GM19455 (cell line): ENCODE results near the gene FGFRL1.
"Not testable (repeated sequence)": the region's sequence is repeated elsewhere in the genome, so short reads cannot be mapped to it uniquely, and the experiment has no call there.

Experiments
- ATAC-seq: cut with Tn5 transposase; IDR thresholded peaks from one replicate; pipeline ENCODE4 v1.9.1; 2021; ENCODE audit not compliant: unreplicated experiment

Gene FGFRL1

DNA sequence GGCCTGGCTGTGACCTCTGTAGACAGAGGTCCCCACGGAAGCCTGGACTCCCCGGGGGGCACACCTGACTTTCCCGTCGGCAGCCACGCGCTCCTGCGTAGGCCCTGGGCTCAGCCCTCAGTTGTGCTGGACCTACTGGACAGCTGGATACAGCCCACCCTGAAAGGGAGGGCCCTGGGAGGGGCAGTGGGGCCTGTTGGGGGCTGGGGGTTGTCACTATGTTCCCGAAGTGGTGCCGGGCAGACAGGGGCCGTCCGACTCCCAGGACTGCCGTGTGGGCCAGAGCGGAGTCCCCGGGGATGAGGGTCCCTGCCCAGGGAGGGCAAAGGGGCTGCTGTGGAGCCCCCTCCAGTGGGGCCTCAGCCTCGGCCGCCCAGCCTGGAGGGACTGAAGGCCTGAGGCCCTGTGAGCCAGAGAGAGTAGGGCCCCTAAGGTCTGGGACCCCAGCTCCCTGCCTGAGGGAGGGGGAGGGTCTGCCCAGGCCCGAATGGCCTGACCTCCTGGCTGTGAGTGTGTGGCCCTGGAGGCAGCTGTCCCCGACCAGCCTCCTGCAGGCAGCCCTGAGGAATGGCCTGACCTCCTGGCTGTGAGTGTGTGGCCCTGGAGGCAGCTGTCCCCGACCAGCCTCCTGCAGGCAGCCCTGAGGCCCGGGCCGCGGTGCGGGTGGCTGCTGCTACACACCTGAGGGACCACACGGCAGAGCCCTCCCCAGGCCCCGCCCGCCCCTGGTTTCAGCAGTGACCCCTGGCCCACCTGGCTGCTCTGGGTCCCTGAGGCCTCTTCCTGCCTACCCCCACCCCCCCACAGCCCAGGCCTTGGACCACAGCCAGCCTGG is 25.8 kb downstream of the FGFRL1 start:
- ATAC-seq: no peak

DNA sequence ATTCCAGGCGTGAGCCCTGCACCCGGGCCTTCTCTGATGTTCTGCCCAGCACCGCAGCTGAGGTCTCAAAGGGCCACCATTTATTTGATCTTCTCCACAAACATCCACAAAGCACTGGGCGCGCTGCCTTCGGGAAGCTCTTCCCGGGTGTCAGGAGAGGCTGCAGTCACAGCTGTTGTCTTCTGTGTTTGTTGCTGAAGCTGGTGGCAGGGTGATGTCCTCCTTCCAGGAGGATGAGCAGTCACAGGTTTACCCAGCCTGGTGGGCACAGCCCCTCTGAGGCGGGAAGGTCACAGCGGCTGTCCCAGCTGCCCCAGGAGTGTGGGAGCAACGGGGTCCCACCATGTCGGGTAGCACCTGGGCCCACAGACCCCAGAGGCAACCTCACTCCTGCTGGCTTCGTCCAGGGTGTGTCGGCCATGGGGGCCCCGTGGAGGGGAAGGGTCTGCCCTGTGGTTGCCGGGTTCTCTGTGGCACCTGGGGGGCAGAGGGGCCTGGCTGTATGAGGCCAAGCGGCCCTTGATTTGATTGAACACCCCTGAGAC is 27.6 kb downstream of the FGFRL1 start:
- ATAC-seq: no peak

DNA sequence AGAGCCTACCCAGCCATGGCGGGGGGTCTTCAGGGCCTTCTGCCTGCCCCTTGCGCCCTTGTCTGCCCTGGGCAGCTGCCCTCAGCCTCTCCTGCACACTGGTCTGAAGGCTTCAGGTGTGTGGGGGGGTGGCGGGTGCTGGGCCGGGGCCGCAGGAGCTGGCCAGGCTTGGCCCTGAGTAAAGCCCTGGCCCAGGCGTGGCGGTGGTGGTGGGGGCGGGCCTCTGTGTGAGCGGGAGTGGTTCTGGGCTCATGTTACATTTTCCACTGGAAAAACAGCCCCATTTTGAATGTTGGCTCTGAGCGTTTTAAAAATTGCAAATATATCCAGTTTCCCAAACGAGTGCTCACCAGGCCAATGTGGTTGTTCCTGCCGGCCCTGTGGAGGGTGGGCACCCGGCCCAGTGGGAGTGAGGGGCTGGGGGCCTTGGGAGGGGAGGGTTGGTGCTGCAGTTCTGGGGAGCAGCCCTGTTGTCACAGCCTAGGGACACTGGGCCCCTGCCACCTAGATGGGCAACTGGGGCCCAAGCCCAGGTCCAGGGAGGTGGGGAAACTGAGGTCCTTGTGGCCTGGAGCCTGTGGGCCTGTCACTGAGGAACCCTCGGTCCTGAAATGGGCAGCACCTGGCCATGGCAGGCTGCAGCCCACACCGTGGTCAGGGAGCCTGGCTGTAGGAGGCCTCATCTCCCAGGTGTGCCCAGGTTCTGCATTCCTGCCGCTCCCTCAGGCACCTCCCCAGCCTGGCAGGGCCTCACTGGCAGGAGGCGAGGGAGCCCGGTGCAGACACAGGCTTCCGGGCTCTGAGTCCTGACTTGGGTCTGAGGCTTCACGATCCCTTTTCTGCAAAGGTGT is 28.3 kb downstream of the FGFRL1 start:
- ATAC-seq: no peak

DNA sequence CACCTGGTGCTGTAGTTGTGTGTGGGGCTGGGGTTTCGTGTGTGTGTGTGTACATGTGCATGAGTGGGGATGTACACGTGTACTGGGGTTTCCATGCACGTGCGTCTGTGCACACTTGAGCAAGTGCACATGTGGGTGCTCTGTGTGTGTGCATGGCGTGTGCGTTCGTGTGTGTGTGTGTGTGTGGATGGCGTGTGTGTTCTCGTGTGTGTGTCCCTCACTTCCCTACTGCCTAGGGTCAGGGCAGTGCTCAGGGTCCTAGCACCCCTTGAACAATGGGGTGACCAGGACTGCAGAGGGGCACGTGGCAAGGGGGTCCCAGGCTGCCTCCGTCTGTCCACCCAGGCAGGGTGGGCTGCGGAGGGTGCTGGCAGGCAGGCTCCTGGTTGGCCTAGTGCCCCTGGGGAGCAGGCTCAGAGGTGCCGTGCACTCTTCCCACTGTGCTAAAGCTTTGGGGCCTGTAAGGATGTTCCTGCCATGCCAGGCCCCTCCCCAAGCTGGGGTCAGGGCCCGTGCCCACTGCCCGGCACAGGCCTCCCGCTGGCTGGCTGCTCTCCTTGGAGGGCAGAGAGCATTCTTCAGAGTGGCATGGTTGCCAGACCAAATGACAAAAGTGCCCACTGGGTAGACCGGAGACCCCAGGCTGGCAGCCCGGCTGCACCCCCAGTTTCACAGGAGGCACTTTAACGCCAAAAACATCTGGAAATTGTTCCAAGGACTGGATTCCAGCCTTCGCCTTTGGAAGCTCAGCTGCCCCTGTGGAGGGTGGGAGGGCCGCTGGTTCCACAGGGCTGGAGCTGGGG is 29.1 kb downstream of the FGFRL1 start:
- ATAC-seq: no peak

DNA sequence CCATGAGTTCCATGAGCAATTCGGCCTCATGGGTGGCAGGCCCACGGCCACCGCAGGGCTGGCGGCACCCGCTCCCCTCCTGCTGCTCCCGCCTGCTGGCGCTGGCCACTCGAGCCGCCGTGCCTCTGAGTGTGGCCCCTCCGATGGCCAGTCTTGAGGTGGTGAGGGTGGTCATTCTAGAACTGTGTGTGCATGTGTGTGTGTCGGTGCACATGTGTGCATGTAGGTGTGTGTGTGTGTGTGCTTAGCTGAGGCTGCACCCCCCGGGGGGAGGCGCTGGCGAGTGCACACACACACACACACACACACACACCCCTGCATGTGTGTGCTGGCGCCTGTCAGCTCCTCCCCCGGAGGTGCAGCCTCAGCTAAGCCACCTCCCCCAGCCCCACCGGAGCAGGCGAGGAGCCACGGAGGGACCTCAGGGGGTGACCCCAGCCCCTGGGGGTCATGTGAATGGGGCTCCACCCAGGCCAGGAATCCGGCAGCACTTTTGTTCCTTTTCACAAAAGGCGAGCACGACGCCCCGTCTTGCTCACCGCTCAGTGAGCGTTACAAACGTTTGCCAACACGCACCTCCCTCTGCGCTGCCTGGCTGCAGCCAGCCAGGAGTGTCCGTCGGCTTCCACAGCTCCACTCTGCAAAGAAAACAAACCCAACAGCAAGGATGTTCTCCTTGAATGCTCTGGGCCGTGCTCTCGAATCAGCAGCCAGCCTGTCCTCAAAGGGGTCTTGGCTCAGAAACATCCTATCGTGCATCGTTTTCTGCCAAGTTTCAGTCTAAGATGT is 29.9 kb downstream of the FGFRL1 start:
- ATAC-seq: no peak

DNA sequence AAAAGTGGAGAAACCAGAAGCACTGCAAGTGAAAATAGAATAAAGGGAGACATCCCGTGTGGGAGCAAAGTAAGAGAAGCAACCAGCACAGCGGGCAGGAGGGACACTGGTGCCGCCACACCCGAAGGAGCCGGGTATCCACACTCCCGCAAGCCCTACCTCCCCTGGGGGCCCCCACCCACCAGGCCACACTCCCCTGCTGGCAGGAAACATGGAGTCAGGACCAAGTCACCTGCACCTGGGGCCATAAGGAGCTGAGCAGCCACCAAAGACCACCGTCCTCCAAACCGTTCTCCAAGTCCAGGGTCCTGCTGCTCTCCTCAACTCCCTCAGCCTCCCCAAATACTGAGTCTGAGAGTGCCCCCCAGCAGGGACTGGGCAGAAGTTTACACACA is 30.5 kb downstream of the FGFRL1 start:
- ATAC-seq: no peak

DNA sequence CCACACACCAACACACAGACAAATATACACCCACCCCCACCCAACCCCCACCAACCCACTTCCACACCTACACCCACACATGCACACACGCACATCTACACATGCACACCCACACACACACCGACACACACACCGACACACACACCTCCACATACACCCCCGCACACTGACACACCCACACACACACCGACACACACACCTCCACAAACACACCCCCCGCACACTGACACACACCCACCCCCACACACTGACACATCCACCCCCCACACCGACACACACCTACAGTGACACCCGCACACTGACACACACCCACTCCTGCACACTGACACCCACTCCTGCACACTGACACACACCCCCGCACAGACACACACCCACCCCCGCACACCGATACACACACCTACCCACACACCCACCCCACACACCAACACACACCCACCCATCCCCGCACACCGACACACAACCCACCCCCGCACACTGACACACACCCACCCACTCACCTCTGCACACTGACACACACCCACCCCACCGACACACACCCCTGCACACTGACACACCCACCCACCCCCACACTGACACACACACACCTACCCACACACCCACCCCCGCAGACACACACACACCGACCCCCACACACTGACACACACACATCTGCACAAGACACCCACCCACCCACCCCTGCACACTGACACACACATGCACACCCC is 31.1 kb downstream of the FGFRL1 start:
- ATAC-seq: no peak

DNA sequence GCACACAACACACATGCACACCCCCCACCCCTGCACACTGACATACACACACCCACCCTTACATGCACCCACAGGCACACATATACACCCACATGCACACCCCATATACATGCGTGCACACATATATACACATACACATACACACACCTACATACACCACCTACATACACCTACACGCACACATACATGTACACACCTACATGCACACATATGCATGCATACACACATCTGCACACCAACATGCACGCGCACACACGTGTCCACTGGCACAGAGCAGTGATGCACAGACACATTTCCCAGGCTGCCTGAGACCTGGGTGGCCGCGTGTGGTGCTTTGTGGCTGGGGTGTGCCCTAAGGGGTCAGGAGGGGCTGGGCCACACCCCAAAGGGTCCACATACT is 31.7 kb downstream of the FGFRL1 start:
- ATAC-seq: no peak

DNA sequence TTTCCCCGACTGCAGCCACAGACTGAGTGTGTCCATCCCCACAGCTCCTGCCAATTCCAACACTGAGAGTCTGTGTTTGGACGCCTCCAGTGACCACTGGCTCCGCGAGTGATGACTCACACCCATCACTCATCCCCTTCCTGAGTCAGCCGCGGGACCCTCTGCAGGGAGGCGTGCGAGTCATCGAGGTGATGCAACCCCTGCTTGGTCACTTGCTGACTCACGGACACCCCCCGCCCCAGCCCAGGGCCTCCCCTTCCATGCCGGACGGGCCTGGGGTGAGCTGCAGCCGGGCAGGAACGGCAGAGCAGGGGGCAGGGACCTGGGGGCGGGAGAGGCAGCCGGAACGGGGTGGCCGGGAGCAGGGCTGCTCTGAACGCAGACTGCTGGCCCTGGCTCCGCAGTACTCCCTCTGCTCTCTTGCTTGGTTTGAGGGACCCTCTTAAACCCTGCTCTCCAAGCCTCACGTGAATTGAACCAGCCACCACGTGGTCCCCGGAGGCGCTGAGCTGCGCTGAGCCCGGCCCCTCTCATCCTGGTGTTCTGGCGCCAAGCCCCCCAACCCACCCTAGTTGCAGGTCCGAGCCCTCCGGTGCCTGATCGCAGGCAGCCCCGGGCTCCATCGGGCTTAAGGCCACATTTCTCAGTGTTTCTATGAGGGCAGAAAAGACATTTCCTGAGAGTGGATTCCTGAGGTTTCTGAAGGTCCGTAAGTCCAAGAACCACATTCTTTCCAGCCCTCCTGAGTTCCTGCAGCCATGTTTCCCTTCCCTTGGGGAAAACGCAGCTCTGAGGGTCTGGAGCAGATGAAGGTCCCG is 32.4 kb downstream of the FGFRL1 start:
- ATAC-seq: no peak

DNA sequence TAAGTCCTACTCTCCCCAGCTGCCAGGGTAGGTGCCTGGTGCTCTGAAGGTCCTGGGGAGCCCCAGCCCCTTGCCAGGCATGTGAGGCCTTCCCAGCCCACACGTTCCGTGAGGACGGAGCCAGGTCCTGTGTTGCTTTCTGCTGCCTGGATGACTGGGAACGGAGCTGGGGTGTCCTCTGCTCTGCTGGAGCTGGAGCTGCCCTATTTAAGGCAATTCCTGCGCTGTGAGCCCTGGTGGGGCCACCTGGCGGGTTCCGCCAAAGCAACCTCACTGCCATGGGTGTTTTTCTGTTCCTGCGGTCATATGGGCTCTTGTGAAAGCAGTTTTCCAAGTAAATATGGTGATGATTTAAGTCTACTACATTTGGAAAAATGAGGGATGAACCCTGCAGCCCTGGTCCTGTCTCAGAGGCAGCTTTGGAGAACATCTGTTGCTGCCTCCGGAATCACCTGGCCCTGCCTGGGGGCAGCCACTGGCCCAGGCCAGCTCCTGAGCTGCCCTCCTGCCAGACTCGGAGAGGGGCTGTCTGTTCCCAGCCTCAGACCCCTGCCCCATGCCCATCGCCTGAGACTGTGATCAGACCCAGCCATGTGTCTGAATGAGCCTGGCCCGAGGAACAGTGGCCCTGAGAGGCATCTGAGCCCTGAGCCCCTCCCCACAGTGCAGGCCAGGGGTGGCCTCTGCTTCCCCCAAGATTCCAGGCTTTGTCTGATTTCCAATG is 33.2 kb downstream of the FGFRL1 start:
- no peak for ATAC-seq

DNA sequence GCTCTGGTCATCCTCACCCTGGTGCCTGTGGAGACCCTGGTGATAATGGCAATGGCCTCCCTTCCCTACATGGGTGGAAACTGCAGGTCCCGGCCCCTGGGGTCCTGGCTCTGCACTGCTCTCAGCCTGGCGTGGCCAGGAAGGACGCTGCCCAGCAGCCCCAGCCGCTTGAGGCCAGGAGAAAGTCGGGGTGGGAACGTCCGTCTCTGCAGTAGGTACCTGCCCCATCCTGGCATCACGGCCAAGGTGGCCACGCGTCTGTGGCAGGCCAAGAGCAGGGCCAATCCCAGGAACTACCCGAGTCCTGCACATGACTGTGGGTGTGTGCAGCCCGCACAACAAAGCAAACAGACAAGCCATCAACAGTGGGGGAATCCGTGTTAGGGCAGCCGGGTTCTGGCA is 33.8 kb downstream of the FGFRL1 start:
- ATAC-seq: no peak

DNA sequence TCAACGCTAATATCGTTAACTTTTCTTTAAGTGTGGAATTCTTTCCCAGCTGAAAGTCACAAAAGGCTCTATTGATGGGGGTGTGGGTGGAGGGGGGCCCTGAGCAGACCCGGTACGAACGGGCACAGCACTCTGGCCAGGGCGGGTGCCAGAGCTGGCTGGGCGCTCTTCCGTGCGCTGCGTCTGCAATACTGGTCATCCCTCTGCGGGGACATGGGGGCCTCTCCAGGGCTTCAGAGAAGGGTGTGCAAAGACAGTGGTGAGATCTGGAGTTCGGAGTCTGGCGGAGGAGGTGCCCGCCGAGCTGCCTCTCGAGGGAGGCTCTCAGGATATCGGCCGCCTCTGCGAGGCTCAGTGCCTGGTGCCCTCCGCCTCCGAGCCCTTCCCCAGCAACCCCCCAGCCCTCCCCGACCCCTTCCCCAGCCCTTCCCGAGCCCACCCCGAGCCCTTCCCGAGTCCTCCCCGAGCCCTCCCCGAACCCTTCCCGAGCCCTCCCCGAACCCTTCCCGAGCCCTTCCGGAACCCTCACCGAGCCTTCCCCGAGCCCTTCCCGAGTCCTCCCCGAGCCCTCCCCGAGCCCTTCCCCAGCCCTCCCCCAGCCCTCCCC is 34.3 kb downstream of the FGFRL1 start:
- no peak for ATAC-seq

DNA sequence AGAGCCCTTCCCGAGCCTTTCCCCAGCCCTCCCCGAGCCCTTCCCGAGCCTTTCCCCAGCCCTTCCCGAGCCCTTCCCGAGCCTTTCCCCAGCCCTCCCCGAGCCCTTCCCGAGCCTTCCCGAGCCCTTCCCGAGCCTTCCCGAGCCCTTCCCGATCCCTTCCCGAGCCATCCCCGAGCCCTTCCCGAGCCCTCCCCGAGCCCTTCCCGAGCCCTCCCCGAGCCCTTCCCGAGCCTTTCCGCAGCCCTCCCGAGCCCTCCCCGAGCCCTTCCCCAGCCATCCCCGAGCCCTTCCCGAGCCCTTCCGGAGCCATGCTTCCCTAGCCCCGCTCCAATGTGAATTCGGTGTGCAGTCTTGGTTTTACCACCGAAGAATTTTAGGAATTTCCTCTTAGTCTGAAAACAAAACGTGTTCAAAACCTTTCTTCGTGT is 35.2 kb downstream of the FGFRL1 start:
- ATAC-seq: not testable (repeated sequence)

DNA sequence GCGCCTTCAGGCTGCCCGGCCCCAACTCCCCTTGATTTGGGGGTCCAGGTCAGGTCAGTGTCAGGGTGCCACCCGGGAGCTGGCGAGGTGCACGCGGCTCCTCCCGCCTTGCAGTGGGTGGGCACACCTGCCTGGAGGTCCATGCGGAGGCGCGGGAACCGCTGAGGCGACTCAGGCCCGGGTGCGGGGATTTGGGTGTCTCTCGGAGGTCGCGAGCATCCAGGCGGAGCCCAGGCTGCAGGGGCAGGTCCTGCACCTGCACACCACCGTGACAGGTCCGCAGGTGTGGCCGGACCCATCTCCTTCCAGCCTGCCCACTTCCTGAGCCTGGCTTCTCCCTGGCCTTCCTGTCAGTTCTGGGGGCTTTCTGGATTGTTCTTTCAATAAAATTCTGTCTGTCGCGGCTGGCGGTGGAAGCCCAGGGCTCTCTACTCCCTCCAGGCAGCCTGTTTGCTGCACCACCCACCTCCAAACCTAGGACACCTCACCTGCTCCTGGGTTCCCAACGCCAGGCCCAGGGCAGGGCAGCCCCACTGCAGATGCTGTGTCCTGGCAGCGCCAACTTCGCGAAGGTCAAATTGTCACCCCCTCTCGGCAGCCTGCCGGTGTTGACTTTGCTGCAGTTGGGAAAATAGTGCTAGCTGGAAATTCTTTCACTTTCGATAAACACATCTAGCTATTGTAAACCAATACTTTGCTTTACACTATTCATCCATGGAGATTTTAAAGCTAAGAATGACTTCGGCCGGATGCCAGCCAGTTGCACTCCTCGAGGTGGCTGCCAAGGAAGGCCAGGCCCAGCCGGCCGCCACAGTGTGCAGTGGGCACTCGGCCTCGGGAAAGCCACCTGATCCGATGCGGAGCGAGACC is 35.9 kb downstream of the FGFRL1 start:
- no peak for ATAC-seq

DNA sequence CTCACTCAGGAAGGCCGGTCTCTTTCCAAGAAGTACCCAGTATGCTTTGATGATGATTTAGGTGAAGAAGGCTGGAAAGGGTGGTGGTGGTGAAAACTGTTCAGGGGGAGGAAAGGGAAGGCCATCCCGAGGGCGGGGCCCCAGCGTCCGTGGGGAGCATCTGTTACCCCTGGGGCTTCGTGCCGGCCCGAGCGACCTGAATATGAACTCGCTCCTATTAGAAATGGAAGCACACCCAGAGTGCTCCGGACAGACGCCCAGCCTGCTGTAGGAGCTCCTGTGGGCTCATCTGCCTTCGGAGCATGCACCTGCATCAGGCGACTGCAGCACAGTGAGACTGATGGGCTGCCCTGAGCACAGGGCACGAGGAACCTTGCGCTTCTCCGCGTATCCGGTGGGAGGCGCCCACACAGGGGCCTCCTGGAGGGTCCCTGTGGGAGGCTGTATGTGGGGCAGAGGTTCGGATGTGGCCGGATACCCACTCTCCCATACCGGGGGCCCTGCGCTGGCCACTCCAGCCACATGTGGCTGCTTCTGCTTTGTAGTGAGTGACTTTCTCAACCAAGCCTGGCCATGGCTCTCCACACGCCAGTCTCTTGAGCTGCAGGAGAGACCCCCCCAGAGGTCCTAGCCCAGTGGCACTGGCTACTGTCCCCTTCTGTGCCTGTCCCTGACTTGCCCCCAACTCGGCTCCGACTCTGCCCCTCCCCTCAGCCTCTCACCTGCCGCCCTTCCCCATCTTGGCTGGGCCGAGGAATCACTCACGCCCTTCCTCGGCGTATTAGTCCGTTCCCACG is 36.7 kb downstream of the FGFRL1 start:
- ATAC-seq: no peak
